ENCODE results near the gene ESPN.

- TF ChIP-seq POLR2AphosphoS5 (IDR thresholded peaks at IDR 0.05), result no peak
- no peak for TF ChIP-seq CTCF (IDR thresholded peaks at IDR 0.05)
Measured at GRCh38 chr1:6446665-6447015, 22.1 kb downstream of the ESPN start.

Measured in transverse colon (tissue), 4 donors.